ENCODE measurements around the gene BORA.

The BORA gene

GRCh38 chr13:72792640-72793039 lies 64.9 kb downstream of the BORA start:
- no peak for FAIRE-seq

GRCh38 chr13:72798817-72799216 lies 71.1 kb downstream of the BORA start:
- TF ChIP-seq POLR2A (IDR thresholded peaks at IDR 0.05; ENCODE audit: low read depth, low read length) = no peak
- DNase-seq (ENCODE audit: insufficient read length, low spot score) (no peak), FAIRE-seq (no peak)

More at GRCh38 chr13:72792640-72793039, 64.9 kb downstream of the BORA start:
- no peak for TF ChIP-seq POLR2A (IDR thresholded peaks at IDR 0.05; ENCODE audit: low read depth, low read length)
- no peak for DNase-seq (ENCODE audit: insufficient read length, low spot score)

- TF ChIP-seq POLR2A (IDR thresholded peaks at IDR 0.05; ENCODE audit: low read depth, low read length) = no peak
- DNase-seq (ENCODE audit: insufficient read length, low spot score) (no peak), FAIRE-seq (no peak)
Measured at GRCh38 chr13:72804301-72804700, 76.6 kb downstream of the BORA start.
